Breast epithelium (tissue), 3 donors: ENCODE measurements around the gene RPS6KA4.

ENCODE experiments used
- POLR2A ChIP-seq: fragments of 450-650 bp; IDR thresholded peaks from one replicate; pipeline ENCODE4 v1.6.1; 2016; ENCODE audit warnings: antibody characterized with exemption, mild to moderate bottlenecking, moderate library complexity
- POLR2AphosphoS5 ChIP-seq, 3 donors: sonication (generic); formaldehyde crosslinking; IDR thresholded peaks; one replicate each; pipeline ENCODE4 v1.6.1; 2017; ENCODE audit warnings: antibody characterized with exemption in 3 of 3
- TF ChIP-seq, protein P1 (sequence below), 3 donors: fragments of 450-650 bp; IDR thresholded peaks; one replicate each; pipeline ENCODE4 v1.5.1; 2016 to 2017; ENCODE audit warnings: antibody characterized with exemption in 3 of 3, mild to moderate bottlenecking in 3 of 3, moderate library complexity in 3 of 3

- TF ChIP-seq, protein P1, sequence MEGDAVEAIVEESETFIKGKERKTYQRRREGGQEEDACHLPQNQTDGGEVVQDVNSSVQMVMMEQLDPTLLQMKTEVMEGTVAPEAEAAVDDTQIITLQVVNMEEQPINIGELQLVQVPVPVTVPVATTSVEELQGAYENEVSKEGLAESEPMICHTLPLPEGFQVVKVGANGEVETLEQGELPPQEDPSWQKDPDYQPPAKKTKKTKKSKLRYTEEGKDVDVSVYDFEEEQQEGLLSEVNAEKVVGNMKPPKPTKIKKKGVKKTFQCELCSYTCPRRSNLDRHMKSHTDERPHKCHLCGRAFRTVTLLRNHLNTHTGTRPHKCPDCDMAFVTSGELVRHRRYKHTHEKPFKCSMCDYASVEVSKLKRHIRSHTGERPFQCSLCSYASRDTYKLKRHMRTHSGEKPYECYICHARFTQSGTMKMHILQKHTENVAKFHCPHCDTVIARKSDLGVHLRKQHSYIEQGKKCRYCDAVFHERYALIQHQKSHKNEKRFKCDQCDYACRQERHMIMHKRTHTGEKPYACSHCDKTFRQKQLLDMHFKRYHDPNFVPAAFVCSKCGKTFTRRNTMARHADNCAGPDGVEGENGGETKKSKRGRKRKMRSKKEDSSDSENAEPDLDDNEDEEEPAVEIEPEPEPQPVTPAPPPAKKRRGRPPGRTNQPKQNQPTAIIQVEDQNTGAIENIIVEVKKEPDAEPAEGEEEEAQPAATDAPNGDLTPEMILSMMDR (IDR thresholded peaks at IDR 0.05): no peak
- TF ChIP-seq POLR2A (no peak), POLR2AphosphoS5 (IDR thresholded peaks at IDR 0.05) (no peak)
Observed at GRCh38 chr11:64323373-64323772, 35.6 kb upstream of the RPS6KA4 start.
